HepG2 (cell line): Measurements from ENCODE around the gene IQCE. TPM values are rescaled to one million over a fixed set of nuclear protein-coding genes. Genes with fewer than 3 reads are reported as not detected.

Source experiments
- ATAC-seq: fragments of 200-7000 bp; cut with Tn5 transposase; 3 replicates; pipeline ENCODE4 v1.9.1; 2020; ENCODE audit warnings: mild to moderate bottlenecking, moderate library complexity
- BruUV-seq: library from RNA; stranded (reverse); fragments of 400-500 nt; replicated peaks from 2 replicates; lab custom pipeline; 2021; lab: Mats Ljungman, UMichigan
- CTCF ChIA-PET: fragments of 300-600 bp; formaldehyde crosslinking; extraction: SDS; loops from one replicate; lab custom pipeline; 2021; ENCODE audit warnings: low total read pairs, inconsistent platforms, low intra/inter-chr PET ratio; lab: Yijun Ruan, JAX
- POLR2A ChIA-PET: fragments of 350-600 bp; sonication (Branson Sonifier 250); formaldehyde crosslinking; loops from one replicate; lab custom pipeline; 2020; ENCODE audit warnings: antibody characterized with exemption, inconsistent platforms; lab: Yijun Ruan, JAX
- DNase-seq: peaks from one replicate; pipeline ENCODE4 v3.0.0-alpha.2; 2015; ENCODE audit warnings: low spot score
- FAIRE-seq: peaks from 3 replicates; lab custom pipeline; 2011; peaks lifted over from hg19 to GRCh38; lab: Jason Lieb, UNC
- H2AFZ ChIP-seq: one replicate; pipeline ENCODE4 v1.6.1; 2011; ENCODE audit warnings: low read length, inconsistent platforms
- H3K27ac ChIP-seq: fragments of 300-600 bp; 3 replicates; pipeline ENCODE4 v1.8.0; 2011; ENCODE audit warnings: mixed run types, mild to moderate bottlenecking, mixed read lengths, low read length, inconsistent platforms; ENCODE audit not compliant: insufficient read depth; ENCODE audit errors: extremely low read length
- H3K27me3 ChIP-seq, 2 experiments: fragments of 200-600 bp in 1 of 2; 2 replicates in 1 of 2; 3 replicates in 1 of 2; pipeline versions ENCODE4 v1.6.0 to v1.8.0; 2011; ENCODE audit warnings: low read length in 2 of 2, mild to moderate bottlenecking in 2 of 2, moderate library complexity in 2 of 2, inconsistent platforms in 1 of 2; ENCODE audit not compliant: insufficient read depth in 2 of 2, control insufficient read depth in 1 of 2
- H3K36me3 ChIP-seq, 2 experiments: fragments of 200-600 bp in 1 of 2; replicated peaks in 1 of 2; 2 replicates in 1 of 2; 3 replicates in 1 of 2; pipeline versions ENCODE4 v1.5.1 to v1.8.0; 2011; ENCODE audit warnings: low read length in 2 of 2, inconsistent platforms in 1 of 2; ENCODE audit not compliant: insufficient read depth in 2 of 2, control insufficient read depth in 1 of 2
- H3K4me1 ChIP-seq: 2 replicates; pipeline ENCODE4 v1.5.1; 2012; ENCODE audit warnings: low read length, inconsistent platforms; ENCODE audit not compliant: insufficient read depth
- H3K4me2 ChIP-seq: 2 replicates; pipeline ENCODE4 v1.6.0; 2011; ENCODE audit warnings: low read depth, low read length, inconsistent platforms
- H3K4me3 ChIP-seq, 3 experiments: fragments of 200-600 bp in 1 of 3; sonication (generic), shearing (Covaris generic) in 1 of 3; replicated peaks in 1 of 3; 2 replicates each; pipeline ENCODE4 v1.5.1; 2011 to 2016; ENCODE audit warnings: low read length in 3 of 3, inconsistent platforms in 2 of 3, low read depth in 2 of 3, mild to moderate bottlenecking in 2 of 3, control low read depth in 1 of 3, mixed read lengths in 1 of 3; ENCODE audit not compliant: insufficient read depth in 1 of 3
- H3K79me2 ChIP-seq: one replicate; pipeline ENCODE4 v1.6.1; 2011; ENCODE audit warnings: low read length, inconsistent platforms; ENCODE audit not compliant: insufficient read depth
- H3K9ac ChIP-seq: 2 replicates; pipeline ENCODE4 v1.6.0; 2011; ENCODE audit warnings: mild to moderate bottlenecking, low read depth, low read length, inconsistent platforms; ENCODE audit not compliant: insufficient read depth
- H3K9me3 ChIP-seq: 2 replicates; pipeline ENCODE4 v1.5.1; 2012; ENCODE audit warnings: mild to moderate bottlenecking, low read length
- H4K20me1 ChIP-seq: 2 replicates; pipeline ENCODE4 v1.6.0; 2011; ENCODE audit warnings: inconsistent platforms, mild to moderate bottlenecking, low read length, moderate library complexity; ENCODE audit not compliant: insufficient read depth
- AGO2 ChIP-seq: fragments of 200-400 bp; formaldehyde crosslinking; optimal IDR thresholded peaks from 2 replicates; pipeline ENCODE3; 2017; ENCODE audit warnings: mild to moderate bottlenecking, low read depth, low read length, moderate library complexity
- CEBPB ChIP-seq: IDR thresholded peaks from 2 replicates; pipeline ENCODE4 v1.6.1; 2011; ENCODE audit warnings: low read depth, low read length, improper control_type of control experiment, borderline replicate concordance
- KMT2B ChIP-seq: IDR thresholded peaks from 2 replicates; pipeline ENCODE4 v1.6.1; 2016; ENCODE audit warnings: missing genetic modification reagents, missing compliant biosample characterization
- RBFOX2 ChIP-seq: fragments of 200-400 bp; formaldehyde crosslinking; IDR thresholded peaks from 2 replicates; pipeline ENCODE4 v1.6.1; 2017; ENCODE audit warnings: low read depth, mild to moderate bottlenecking, low read length
- RBM22 ChIP-seq: fragments of 200-400 bp; formaldehyde crosslinking; optimal IDR thresholded peaks from 2 replicates; pipeline ENCODE3; 2017; ENCODE audit warnings: mild to moderate bottlenecking, low read length, moderate library complexity
- ZNF121 ChIP-seq: sonication (generic); formaldehyde crosslinking; IDR thresholded peaks from 2 replicates; pipeline ENCODE4 v1.5.0; 2020; ENCODE audit warnings: mild to moderate bottlenecking, missing genetic modification reagents
- WGBS: methylation state at CpG from one replicate; pipeline ENCODE4 v1.1.6; 2017; ENCODE audit warnings: low lambda C conversion rate; 5-methylcytosine and 5-hydroxymethylcytosine counted together
- in situ Hi-C: cut with HindIII; loops from 2 replicates; pipeline ENCODE4 v1.10.0; 2017; ENCODE audit warnings: low pct_unique_long_range_greater_than_20kb; ENCODE audit not compliant: extremely low pct_ligation_motif_present
- intact Hi-C: fragments of 100-400 bp; cut with micrococcal nuclease; formaldehyde crosslinking; loops from one replicate; pipeline ENCODE4 v1.10.0; 2022; ENCODE audit not compliant: unreplicated experiment
- polyA plus RNA-seq, 8 experiments: library from polyadenylated mRNA; depleted of rRNA in 3 of 8; stranded (reverse) in 7 of 8; unstranded in 1 of 8; fragments of >200 nt; fragmentation: Illumina TruSeq in 4 of 8; extraction: Trizol in 4 of 8; gene quantifications; 2 replicates each; pipeline versions ENCODE4 v1.2.1 to v1.2.3, GENCODE V29; 2011 to 2016; ENCODE audit warnings: low read depth in 4 of 8, missing spikeins in 1 of 8, mixed read lengths in 1 of 8; ENCODE audit not compliant: insufficient read depth in 1 of 8
- total RNA-seq, 5 experiments: library from RNA; depleted of rRNA; stranded (reverse); fragments of >200 nt; fragmentation: Illumina TruSeq; extraction: Trizol; gene quantifications; 2 replicates each; pipeline ENCODE4 v1.2.3, GENCODE V29; 2016; ENCODE audit warnings: low read depth in 1 of 5

IQCE gene
- total and polyA plus RNA-seq, 2 of the 13 experiments (the other 11 are each of a cell fraction or from before 2014, with no cell fraction given), result 1.5 to 2.5 TPM

GRCh38 chr7:2652736-2653060 lies 93.9 kb downstream of the IQCE start:
- Histone ChIP-seq H3K9ac (no peak overlapping the region), H4K20me1 (peaks cover 9% of the 10 kb centered on the region; the same call in 1 of the 2 replicates), H3K79me2 (no peaks in the 10 kb centered on the region), H2AFZ (no peak overlapping the region), H3K27ac (no peak overlapping the region), H3K36me3 (peaks cover 29 to 39% of the 10 kb centered on the region in 2 experiments), H3K27me3 (no peaks in the 10 kb centered on the region), H3K4me3 (no peak overlapping the region), H3K4me1 (no peaks in the 10 kb centered on the region; the same call in 1 of the 2 replicates), H3K4me2 (no peak overlapping the region), H3K9me3 (no peaks in the 10 kb centered on the region)
- POLR2A ChIA-PET, result no interaction called here
- FAIRE-seq (no peak), ATAC-seq (no peak), DNase-seq (no peak)
- CTCF ChIA-PET, result no interaction called here
- TF ChIP-seq CEBPB (no peak), AGO2 (peak; percentile 66), RBFOX2 (0 out of 2 replicates have a peak, but pooled peaks have one; percentile 20)
- in situ Hi-C loops (no loop called here), intact Hi-C loops (loop anchor here (5.0 kb wide), 1 partner anchor 45 kb away; no protein-coding TSS in a partner anchor)
- 100% methylated on average over 4 of the region's 12 CpGs for WGBS
- BruUV-seq, result no TSS peak

- in situ Hi-C loops, result no loop called here
Observed at GRCh38 chr7:2654059-2654458, 95.3 kb downstream of the IQCE start.

More at GRCh38 chr7:2654059-2654458, 95.3 kb downstream of the IQCE start:
- no peak for FAIRE-seq
- 85% methylated on average over 5 of the region's 5 CpGs for WGBS
- Histone ChIP-seq H3K36me3 (peaks cover 27 to 46% of the 10 kb centered on the region in 2 experiments), H3K4me2 (no peak overlapping the region), H2AFZ (no peak overlapping the region), H3K9ac (no peak overlapping the region), H3K4me1 (no peaks in the 10 kb centered on the region; the same call in 1 of the 2 replicates), H3K4me3 (no peak overlapping the region), H3K27me3 (no peaks in the 10 kb centered on the region), H3K9me3 (no peaks in the 10 kb centered on the region), H4K20me1 (peaks cover 11% of the 10 kb centered on the region; the same call in 1 of the 2 replicates), H3K27ac (no peak overlapping the region), H3K79me2 (no peaks in the 10 kb centered on the region)
- CTCF ChIA-PET, result no interaction called here
- POLR2A ChIA-PET, result no interaction called here
- no peak for ATAC-seq
- no peak for DNase-seq
- no TSS peak for BruUV-seq
- peak; percentile 78 for TF ChIP-seq ZNF121 (CRISPR knock-in tag)
- TF ChIP-seq RBM22, result peak; percentile 18
- no peak for TF ChIP-seq KMT2B (CRISPR knock-in tag)
- TF ChIP-seq AGO2, result peak; percentile 25
- intact Hi-C loops, result loop anchor here (5.0 kb wide), 1 partner anchor 47 kb away; no protein-coding TSS in a partner anchor
